ENCODE measurements around the gene MTERF4.

Gene MTERF4

DNA sequence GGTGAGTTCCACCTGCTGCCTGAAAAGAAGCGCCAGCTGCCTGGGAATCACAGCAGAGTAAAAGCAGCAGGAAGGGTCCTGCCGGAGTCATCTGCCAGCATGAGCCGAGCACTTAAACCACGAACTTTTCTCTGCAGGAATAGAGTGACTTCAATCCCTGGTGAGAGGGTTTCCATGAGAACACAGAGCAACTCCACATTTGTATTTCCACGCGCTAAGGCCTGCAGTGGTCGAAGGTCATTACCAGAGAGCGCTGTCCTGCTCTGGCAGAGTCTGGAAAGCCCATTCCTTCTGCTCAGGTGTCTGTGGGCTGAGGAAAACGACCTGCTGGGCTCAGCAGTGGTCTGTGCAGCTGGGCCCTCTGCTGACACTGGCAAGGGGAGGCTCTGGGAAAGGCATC is 40.5 kb upstream of the MTERF4 start:
- FAIRE-seq (no peak), DNase-seq (ENCODE audit: insufficient read length, low spot score) (no peak)
- TF ChIP-seq POLR2AphosphoS5 (IDR thresholded peaks at IDR 0.05; ENCODE audit: low read depth, low read length) = no peak
- TF ChIP-seq PAX5 (IDR thresholded peaks at IDR 0.05; ENCODE audit: insufficient read depth, low read length, severe bottlenecking) = no peak
- TF ChIP-seq TAF1 (IDR thresholded peaks at IDR 0.05; ENCODE audit: low read depth, low read length) = no peak
- no peak for TF ChIP-seq POU2F2 (IDR thresholded peaks at IDR 0.05; ENCODE audit: low read depth, low read length)
- no peak for TF ChIP-seq POLR2A (IDR thresholded peaks at IDR 0.05; ENCODE audit: low read depth, low read length)
- no peak for TF ChIP-seq SPI1 (IDR thresholded peaks at IDR 0.05; ENCODE audit: low read depth, low read length)

DNA sequence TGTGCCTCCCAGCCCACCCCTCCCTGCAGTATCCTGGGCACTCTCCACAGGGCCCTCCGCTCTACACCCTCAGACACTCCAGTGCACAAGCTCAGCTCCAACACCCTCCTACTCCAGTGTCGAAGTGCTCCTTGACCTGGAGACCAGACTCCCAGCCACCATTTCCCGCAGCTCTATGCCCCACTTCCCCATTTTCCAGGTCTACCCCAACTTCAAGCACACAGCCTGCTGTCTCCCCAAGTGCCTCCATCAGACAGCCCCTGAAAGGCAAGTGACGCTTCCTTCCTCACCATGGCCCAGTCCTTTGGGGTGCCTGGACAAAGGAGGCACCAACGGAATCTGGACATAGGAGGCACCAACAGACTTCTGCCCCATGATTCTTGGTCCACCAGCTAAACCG is 40.0 kb upstream of the MTERF4 start:
- FAIRE-seq (no peak), DNase-seq (ENCODE audit: insufficient read length, low spot score) (no peak)
- no peak for TF ChIP-seq POU2F2 (IDR thresholded peaks at IDR 0.05; ENCODE audit: low read depth, low read length)
- TF ChIP-seq SPI1 (IDR thresholded peaks at IDR 0.05; ENCODE audit: low read depth, low read length) = peak; percentile 20; the same call in 1 of the 2 replicates

GRCh38 chr2:241141214-241141770 is 39.2 kb upstream of the MTERF4 start:
- no peak for DNase-seq (ENCODE audit: insufficient read length, low spot score)
- no peak for FAIRE-seq
- TF ChIP-seq POU2F2 (IDR thresholded peaks at IDR 0.05; ENCODE audit: low read depth, low read length) (no peak), POLR2A (IDR thresholded peaks at IDR 0.05; ENCODE audit: low read depth, low read length) (no peak), POLR2AphosphoS5 (IDR thresholded peaks at IDR 0.05; ENCODE audit: low read depth, low read length) (no peak), PAX5 (IDR thresholded peaks at IDR 0.05; ENCODE audit: insufficient read depth, low read length, severe bottlenecking) (no peak), SPI1 (IDR thresholded peaks at IDR 0.05; ENCODE audit: low read depth, low read length) (no peak), TAF1 (IDR thresholded peaks at IDR 0.05; ENCODE audit: low read depth, low read length) (no peak)

GRCh38 chr2:241140445-241140840 is 38.4 kb upstream of the MTERF4 start:
- TF ChIP-seq TAF1 (IDR thresholded peaks at IDR 0.05; ENCODE audit: low read depth, low read length) (no peak), PAX5 (IDR thresholded peaks at IDR 0.05; ENCODE audit: insufficient read depth, low read length, severe bottlenecking) (no peak), SPI1 (IDR thresholded peaks at IDR 0.05; ENCODE audit: low read depth, low read length) (no peak), POLR2A (IDR thresholded peaks at IDR 0.05; ENCODE audit: low read depth, low read length) (no peak), POU2F2 (IDR thresholded peaks at IDR 0.05; ENCODE audit: low read depth, low read length) (no peak), POLR2AphosphoS5 (IDR thresholded peaks at IDR 0.05; ENCODE audit: low read depth, low read length) (no peak)
- FAIRE-seq (no peak), DNase-seq (ENCODE audit: insufficient read length, low spot score) (no peak)

DNA sequence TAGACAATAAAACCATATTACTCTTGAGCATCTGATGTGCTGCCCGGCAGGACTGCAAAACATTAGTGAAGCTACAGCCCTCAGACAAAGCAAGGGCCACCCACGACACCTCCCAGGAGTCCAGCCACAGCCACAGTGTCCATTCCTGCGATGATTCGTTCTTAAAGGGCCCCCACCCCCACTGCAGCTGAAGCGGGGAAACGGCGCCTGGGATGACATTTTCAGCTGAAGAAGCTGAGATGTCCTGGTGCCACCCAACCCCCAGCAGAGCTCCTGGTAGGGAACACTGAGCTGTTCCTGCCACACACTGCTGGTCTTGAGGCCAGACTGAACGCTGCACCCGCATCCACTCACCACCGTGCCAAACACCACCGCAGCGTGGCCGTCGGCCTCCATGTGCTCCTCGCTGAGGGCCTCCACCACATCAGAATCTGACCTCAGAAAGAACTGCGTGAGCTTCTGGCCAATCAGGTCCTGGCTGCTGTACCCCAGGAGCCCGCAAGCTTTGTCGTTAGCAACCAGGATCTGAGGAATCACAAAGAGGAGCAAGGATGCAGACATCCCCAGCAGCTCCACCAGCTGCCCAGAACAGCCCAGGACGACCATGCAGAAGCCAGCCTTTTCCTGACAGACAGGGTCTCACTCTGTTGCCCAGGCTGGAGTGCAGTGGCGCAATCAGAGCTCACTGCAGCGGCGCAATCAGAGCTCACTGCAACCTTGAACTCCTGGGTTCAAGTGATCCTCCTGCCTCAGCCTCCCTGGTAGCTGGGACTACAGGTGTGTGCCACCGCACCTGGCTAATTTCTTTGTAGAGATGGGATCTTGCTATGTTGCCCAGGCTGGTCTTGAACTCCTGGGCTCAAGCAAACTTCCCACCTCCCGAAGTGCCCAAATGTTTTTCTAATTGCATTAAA is 37.7 kb upstream of the MTERF4 start:
- no peak for FAIRE-seq
- TF ChIP-seq SPI1 (IDR thresholded peaks at IDR 0.05; ENCODE audit: low read depth, low read length) (no peak), TAF1 (IDR thresholded peaks at IDR 0.05; ENCODE audit: low read depth, low read length) (no peak), PAX5 (IDR thresholded peaks at IDR 0.05; ENCODE audit: insufficient read depth, low read length, severe bottlenecking) (no peak)

GRCh38 chr2:241138471-241138870 is 36.4 kb upstream of the MTERF4 start:
- DNase-seq (ENCODE audit: insufficient read length, low spot score) = no peak
- FAIRE-seq = no peak
- TF ChIP-seq POLR2AphosphoS5 (IDR thresholded peaks at IDR 0.05; ENCODE audit: low read depth, low read length) = no peak
- no peak for TF ChIP-seq TAF1 (IDR thresholded peaks at IDR 0.05; ENCODE audit: low read depth, low read length)
- TF ChIP-seq POLR2A (IDR thresholded peaks at IDR 0.05; ENCODE audit: low read depth, low read length) = no peak
- TF ChIP-seq POU2F2 (IDR thresholded peaks at IDR 0.05; ENCODE audit: low read depth, low read length) = no peak
- TF ChIP-seq PAX5 (IDR thresholded peaks at IDR 0.05; ENCODE audit: insufficient read depth, low read length, severe bottlenecking) = no peak

More for the DNA sequence above, 37.7 kb upstream of the MTERF4 start:
- no peak for DNase-seq (ENCODE audit: insufficient read length, low spot score)

- no peak for FAIRE-seq
- no peak for DNase-seq (ENCODE audit: insufficient read length, low spot score)
- TF ChIP-seq SPI1 (IDR thresholded peaks at IDR 0.05; ENCODE audit: low read depth, low read length) (no peak), POLR2AphosphoS5 (IDR thresholded peaks at IDR 0.05; ENCODE audit: low read depth, low read length) (no peak), POLR2A (IDR thresholded peaks at IDR 0.05; ENCODE audit: low read depth, low read length) (no peak), POU2F2 (IDR thresholded peaks at IDR 0.05; ENCODE audit: low read depth, low read length) (no peak), TAF1 (IDR thresholded peaks at IDR 0.05; ENCODE audit: low read depth, low read length) (no peak), PAX5 (IDR thresholded peaks at IDR 0.05; ENCODE audit: insufficient read depth, low read length, severe bottlenecking) (no peak)
These were observed 35.4 kb upstream of the MTERF4 start for GRCh38 chr2:241137276-241138190.

GRCh38 chr2:241136661-241137260 is 34.7 kb upstream of the MTERF4 start:
- TF ChIP-seq PAX5 (IDR thresholded peaks at IDR 0.05; ENCODE audit: insufficient read depth, low read length, severe bottlenecking) (no peak), SPI1 (IDR thresholded peaks at IDR 0.05; ENCODE audit: low read depth, low read length) (no peak), TAF1 (IDR thresholded peaks at IDR 0.05; ENCODE audit: low read depth, low read length) (no peak)
- DNase-seq (ENCODE audit: insufficient read length, low spot score) (no peak), FAIRE-seq (no peak)

- TF ChIP-seq TAF1 (IDR thresholded peaks at IDR 0.05; ENCODE audit: low read depth, low read length) = no peak
- no peak for TF ChIP-seq POU2F2 (IDR thresholded peaks at IDR 0.05; ENCODE audit: low read depth, low read length)
- TF ChIP-seq POLR2AphosphoS5 (IDR thresholded peaks at IDR 0.05; ENCODE audit: low read depth, low read length) = no peak
- TF ChIP-seq SPI1 (IDR thresholded peaks at IDR 0.05; ENCODE audit: low read depth, low read length) = no peak
- TF ChIP-seq PAX5 (IDR thresholded peaks at IDR 0.05; ENCODE audit: insufficient read depth, low read length, severe bottlenecking) = no peak
- no peak for TF ChIP-seq POLR2A (IDR thresholded peaks at IDR 0.05; ENCODE audit: low read depth, low read length)
- FAIRE-seq = no peak
- DNase-seq (ENCODE audit: insufficient read length, low spot score) = no peak
These were observed 34.1 kb upstream of the MTERF4 start for GRCh38 chr2:241136191-241136590.
